NCI-H146 treated with DMSO at 0.1 percent for 48 hours (cell line): ENCODE results near the gene ZBED1.
"Not testable (repeated sequence)": the region's sequence is repeated elsewhere in the genome, so short reads cannot be mapped to it uniquely, and the experiment has no call there.

ENCODE experiments used
- DNase-seq: peaks from one replicate; lab custom pipeline; 2025; ENCODE audit not compliant: unreplicated experiment; lab: John Stamatoyannopoulos, UW

ZBED1 gene

GRCh38 chrX:2498781-2499302 lies 1.9 kb downstream of the ZBED1 start:
- DNase-seq, result no peak

GRCh38 chrX:2497961-2498780 lies 2.6 kb downstream of the ZBED1 start:
- no peak for DNase-seq

DNA sequence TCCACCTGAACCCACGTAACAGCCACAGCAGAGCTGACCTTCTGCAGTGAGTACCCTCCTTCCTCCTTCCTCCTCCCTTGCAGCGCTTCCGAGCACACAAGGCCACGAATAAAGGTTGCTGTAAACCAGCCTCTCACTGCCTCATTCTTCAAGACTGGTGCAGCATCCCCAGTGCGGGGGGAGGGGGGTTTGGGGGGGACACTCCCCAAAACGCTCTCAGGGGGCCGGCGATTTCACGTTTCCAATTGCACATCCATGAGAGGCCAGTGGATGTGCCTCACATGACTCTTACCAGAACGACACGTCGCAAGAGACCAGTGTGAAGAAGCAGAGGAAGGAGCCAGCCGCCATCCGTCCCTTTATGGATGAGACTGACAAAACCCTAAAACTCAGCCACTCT lies 5.2 kb downstream of the ZBED1 start:
- no peak for DNase-seq

- DNase-seq, result no peak
Observed at GRCh38 chrX:2492531-2493218, 8.1 kb downstream of the ZBED1 start.

GRCh38 chrX:2490634-2491033 lies 10.1 kb downstream of the ZBED1 start:
- no peak for DNase-seq

GRCh38 chrX:2489446-2490445 lies 11.0 kb downstream of the ZBED1 start:
- no peak for DNase-seq

GRCh38 chrX:2488621-2489285 lies 12.0 kb downstream of the ZBED1 start:
- DNase-seq, result no peak

- no peak for DNase-seq
Observed at GRCh38 chrX:2487366-2487765, 13.4 kb downstream of the ZBED1 start.

- DNase-seq, result no peak
Observed at GRCh38 chrX:2486476-2487133, 14.2 kb downstream of the ZBED1 start.

- DNase-seq, result no peak
Observed at GRCh38 chrX:2485789-2486345, 14.9 kb downstream of the ZBED1 start.

DNA sequence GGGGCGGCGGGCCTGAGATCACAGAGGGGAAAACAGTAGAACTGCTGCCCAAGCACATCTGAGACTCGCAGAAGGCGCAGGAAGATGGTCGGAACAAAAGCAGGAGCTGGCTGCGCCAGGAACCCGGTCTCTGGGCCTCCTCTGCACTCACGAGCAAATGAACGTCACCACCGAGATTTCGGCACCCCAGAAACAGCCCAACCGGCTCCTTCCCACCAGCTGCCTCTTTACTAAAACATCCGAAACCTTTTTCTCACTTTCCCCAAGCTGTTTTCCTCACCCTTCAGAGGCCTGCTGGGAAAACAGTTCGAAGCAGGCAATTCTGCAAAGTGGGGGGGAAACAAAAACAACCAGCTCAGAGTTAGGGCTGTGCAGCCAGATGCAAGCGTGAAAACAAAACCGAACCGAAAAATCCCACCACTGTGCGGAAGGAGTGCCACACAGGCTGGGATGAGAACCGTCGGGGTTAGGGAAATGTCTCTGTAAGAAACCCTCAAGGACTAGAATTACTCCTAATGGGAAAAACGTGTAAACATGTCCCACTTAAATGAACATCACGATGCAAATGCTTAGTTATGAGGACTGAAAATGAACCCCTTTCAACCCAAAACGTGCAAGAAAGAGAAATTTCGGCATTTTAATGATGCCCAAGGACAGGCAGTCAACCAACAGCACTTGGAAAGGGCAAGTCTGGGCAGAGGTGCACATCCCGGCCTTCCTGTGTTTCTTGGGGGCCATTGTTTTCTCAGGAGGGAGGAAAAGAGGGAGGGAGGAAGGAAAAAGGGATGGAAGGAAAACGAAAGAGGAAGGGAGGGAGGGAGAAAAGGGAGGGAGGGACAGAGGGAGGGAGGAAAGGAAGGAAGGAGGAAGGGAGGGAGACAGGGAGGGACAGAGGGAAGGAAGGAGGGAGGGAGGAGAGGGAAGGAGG lies 15.8 kb downstream of the ZBED1 start:
- DNase-seq, result no peak

DNA sequence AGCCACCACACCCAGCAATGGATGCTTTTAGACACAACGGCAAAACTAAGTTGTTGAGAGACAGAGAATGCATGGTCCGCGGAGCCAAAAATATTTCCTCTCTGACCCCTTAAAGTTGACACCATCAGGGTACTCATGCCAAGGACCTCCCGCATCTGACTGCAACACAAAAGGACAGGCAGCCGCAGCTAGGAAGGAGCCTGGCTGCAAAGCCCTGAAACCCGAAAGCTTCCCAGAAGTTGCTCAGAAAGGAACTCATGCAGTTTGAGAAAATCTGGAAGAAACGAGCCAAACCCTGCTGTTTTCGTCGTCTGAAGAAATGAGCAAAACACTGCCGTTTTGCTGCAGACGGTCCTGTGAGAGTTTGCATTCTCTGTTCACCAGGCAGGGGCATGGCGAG lies 16.5 kb downstream of the ZBED1 start:
- no peak for DNase-seq

- DNase-seq, result no peak
Observed at GRCh38 chrX:2483398-2484060, 17.2 kb downstream of the ZBED1 start.

DNA sequence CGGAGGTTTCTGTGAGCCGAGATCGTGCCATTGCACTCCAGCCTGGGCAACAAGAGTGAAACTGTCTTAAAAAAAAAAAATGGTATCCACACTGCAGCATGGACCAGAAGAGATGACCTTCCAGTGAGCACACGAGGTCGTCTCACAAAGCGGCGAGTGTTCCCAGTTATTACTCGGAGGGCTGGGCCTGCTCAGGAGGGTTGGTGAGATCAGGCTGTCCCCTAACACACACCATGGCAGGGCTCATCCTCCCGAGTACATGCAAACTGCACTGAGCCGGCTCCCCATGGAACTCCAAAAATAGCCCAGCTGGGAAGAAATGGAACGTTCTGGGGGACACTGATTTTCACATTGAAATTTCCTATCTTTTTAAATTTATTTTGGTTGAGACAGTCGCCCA lies 19.2 kb downstream of the ZBED1 start:
- DNase-seq, result not testable (repeated sequence)

GRCh38 chrX:2479982-2480381 lies 20.8 kb downstream of the ZBED1 start:
- DNase-seq, result not testable (repeated sequence)

DNA sequence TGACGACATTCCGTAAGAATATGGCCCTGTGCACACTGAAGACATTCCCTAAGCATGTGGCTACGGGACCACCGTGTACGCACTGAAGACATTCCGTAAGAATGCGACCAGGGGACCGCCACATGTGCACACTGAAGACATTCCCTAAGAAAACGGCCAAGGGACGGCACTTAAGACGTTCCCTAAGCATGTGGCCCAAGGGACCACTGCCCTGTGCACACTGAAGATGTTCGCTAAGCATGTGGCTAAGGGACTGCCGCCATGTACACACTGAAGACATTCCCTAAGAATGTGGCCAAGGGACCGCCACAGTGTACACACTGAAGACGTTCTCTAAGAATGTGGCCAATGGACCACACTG lies 21.4 kb downstream of the ZBED1 start:
- no peak for DNase-seq

DNA sequence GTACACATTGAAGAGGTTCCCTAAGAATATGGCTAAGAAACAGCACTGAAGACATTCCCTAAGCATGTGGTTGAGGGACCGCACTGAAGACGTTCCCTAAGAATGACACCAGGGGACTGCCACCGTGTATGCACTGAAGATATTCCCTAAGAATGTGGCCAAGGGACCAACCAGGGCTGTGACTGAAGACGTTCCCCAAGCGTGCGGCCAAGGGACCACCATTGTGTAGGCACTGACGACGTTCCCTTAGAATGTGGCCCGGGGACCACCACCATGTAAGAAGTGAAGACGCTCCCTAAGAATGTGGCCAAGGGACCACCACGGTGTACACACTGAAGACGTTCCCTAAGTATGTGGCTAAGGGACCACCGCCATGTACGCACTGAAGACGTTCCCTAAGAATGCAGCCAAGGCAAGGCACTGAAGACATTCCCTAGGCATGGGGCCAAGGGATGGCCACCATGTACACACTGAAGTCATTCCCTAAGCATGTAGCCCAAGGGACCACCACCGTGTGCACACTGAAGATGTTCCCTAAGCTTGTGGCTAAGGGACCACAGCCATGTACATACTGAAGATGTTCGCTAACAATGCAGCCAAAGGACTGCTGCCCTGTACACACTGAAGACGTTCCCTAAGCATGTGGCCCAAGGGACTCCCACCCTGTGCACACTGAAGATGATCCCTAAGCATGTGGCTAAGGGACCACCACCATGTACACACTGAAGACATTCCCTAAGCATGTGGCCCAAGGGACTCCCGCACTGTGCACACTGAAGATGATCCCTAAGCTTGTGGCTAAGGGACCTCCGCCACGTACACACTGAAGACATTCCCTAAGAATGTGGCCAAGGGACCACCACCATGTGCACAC lies 22.0 kb downstream of the ZBED1 start:
- DNase-seq, result no peak
